Germinal center (tissue), 1 donor: ENCODE measurements around the gene NR6A1.

ENCODE experiments used
- DNase-seq: peaks from one replicate; pipeline ENCODE4 v3.0.0; 2012; ENCODE audit warnings: mixed read lengths, low spot score

Gene NR6A1

DNA sequence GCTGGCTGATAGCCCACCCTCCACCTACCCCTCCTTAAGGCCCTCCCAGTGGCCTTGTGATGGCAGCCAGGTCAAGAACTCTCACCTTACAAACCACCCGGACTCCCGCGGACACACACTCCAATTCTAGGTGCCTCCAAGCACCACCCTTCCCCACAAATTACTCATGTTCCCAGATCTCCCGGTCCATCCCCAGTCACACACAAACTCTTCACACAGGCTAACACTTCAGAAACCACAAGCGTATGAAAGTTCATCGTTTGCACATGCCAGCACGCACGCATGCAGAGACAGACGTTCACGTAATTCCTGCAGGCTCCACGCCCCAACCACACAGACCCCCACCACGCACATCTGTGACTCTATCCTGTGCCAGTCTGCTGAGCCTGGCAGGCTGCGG lies 281.9 kb downstream of the NR6A1 start:
- DNase-seq, result no peak

DNA sequence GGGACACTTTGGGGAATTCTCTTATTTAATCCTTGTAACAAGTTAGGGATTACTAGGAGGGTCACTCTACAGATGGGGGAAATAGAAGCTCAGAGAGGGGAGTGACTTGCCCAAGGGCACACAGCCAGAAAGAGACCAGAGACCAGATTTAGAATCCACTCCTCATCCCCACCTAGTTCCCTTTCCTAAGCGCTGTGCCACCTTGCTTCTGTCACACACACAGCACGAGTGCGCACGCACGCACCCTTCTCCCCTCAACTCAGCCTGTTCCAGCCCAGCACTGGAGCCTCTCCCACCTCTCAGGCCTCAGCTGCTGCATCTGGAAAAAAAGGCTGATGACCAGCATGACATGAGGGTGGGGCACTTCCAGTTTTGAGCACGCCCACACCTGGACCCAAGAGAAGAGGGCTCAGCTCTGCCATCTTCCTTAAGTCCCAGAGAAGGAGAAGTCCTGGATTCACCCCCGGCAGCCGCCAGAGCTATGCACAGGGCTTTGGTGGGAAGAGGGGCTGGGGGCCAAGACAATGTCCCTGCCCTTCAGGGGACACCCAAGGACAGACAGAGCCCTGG lies 282.4 kb downstream of the NR6A1 start:
- no peak for DNase-seq

DNA sequence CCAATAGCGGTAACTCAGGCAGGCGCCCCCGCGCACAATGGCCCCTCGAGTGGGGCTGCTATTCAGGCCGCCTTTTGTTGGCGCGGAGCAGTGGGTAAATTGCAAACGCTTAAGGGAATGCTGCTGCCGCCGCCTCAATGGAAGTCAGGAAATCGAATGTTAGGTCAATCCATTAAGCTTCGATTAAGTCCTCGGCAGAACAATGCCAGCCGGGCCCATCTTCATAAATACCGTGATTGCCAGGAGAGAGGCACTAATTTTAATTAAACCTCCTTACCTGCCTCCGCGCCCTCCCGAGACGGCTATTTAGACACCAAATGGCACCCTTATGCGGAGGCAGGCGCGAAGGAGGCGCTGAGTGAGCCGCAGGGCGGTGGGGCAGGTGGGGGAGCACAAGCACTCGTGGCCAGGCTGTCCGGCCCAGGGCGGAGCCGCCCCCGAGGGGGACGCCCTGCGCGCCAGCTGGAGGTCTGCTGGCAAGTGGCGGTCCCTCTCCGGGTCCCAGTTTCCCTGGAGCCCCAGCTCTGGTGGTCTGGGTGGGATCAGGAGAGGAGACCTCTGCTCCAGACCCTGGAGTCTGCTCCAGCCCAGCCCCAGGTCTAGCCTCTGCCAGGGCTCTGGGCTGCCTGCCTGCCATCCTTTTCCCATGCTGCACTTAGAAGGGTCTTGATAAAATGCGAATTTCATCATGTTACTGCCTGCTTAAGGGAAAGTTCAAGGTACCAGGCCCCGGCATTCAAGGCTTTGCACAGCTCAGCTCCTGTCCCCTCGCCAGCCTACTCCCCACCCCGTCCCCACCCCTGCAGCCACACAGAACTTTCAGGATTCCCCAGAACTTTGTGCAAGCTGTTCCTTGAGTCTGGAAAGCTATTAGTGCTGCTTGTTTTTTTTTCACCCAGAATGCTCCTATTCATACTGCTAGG lies 283.6 kb downstream of the NR6A1 start:
- DNase-seq, result no peak

DNA sequence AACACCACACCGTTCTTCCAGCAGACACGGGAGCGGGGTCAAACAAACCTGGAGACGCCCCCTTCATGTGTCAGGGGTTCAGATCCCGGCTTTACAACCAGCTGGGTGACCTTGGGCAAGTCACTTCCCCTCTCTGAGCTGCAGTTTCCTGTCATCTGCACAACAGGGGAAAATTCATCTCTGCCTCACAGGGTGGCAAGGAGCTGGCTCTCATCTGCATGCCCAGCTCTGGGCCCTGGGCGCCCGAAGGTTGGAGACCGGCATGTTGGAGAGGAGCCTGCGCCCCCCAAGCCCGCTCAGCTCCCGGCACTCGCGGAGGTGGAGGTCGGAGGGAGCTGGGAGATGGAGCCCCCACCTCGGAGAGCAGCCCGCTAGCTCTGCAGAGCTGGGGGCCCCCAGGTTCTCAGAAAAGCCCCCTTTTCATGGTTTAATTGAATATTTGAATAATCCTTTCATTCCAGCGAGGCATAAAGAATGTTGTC lies 284.3 kb downstream of the NR6A1 start:
- no peak for DNase-seq

- DNase-seq, result no peak
Observed at GRCh38 chr9:124485936-124486335, 285.2 kb downstream of the NR6A1 start.

GRCh38 chr9:124485201-124485600 lies 285.9 kb downstream of the NR6A1 start:
- DNase-seq, result no peak

- DNase-seq, result no peak
Observed at GRCh38 chr9:124483481-124483880, 287.6 kb downstream of the NR6A1 start.

DNA sequence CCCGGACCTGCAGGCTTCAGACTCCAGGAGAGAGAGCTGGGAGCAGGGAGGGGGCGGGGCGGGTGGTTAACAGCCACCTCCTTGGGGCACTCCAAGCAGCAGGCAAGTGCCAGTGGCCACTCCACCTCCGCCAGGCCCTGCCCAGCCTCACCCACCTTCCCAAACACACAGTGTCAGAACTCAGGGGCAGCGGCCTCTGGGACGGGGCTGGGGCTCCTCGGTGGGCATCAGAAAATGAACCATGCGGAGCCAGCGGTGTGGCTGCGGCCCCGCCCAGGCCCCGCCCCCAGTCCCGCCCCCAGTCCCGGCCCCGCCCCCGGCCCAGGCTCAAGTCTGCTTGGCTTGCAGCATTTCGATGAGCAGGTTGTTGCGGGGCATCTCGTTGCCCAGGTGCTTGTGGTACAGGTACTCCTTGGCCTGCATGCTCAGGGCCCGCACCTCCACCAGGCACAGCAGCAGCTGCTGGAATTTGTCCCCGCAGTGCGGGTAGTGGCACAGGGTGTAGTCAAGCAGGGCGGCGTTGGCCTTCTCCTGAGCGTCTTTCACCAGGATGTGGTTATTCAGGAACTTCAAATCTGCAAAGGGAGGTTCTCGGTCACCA lies 288.6 kb downstream of the NR6A1 start:
- DNase-seq, result peak; percentile 41

- no peak for DNase-seq
Observed at GRCh38 chr9:124481115-124481514, 290.0 kb downstream of the NR6A1 start.

DNA sequence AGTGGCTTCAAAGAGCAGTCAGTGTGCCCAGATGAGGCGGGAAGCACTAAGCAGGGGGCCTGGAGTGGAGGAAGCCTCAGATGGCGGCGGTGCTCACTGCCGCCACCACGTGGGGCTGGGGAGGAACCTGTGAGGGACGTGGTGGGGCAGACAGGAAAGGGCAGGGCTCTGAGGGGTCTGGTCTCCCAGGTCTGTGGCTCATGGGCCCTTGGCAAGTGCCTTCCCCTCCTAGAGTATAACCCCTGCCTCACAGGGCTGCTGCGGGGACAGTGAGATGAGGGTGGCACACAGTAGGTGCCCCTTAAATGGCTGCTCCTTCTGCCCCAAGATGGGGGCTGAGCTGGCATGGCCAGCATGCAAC lies 290.5 kb downstream of the NR6A1 start:
- DNase-seq, result peak; percentile 75

DNA sequence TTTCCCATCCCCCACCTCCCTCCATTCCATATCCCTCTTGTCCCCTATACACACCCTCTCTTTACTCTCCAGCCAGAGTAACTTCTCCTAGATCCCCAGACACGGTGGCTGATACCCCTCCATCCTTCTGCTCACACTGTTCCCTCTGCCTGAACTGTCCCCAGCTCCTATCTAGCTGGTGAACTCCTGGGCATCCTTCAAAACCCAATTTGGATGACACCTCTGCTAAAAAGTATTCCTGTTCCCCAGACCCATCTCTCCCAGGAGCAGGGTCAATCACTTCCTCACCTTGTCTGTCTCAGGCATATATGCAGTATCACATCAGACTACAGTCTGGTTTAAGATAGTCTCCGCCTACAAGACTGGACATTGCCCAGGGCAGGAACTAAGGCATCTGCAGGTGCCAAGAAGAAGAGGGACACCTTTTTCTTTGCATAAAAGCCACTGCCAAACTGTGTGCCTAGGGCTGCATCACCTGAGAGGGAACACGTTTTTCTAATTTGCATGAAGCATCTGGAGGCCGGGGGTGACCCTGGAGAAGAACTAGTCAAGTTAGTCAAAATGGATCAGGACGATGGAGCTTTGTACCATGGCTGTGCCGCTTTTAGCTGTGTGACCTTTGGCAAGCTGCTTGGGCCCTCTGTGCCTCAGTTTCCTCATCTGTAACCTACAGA lies 291.0 kb downstream of the NR6A1 start:
- peak; percentile 41 for DNase-seq

- no peak for DNase-seq
Observed at GRCh38 chr9:124479371-124479770, 291.7 kb downstream of the NR6A1 start.

DNA sequence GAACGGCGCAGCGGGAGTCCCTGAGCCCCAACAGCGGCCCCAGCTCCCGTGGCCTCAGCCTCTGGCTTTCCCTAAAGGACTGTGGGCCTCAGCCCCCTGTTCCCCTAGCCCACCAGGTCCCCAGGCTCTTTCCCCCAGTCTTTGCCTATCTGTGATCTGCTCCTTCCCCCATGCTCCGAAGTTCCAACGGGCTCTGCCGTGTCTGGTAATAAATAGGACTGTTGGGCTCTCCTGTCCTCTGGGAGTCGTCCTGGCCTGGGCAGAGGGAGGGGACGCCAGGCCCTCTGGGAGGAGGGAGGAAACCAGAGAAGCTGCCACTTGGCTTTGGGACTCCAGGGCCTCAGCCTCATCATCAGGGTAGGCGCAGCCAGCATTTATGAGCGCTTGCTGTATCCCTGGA lies 292.8 kb downstream of the NR6A1 start:
- no peak for DNase-seq

- no peak for DNase-seq
Observed at GRCh38 chr9:124477648-124478285, 293.3 kb downstream of the NR6A1 start.

DNA sequence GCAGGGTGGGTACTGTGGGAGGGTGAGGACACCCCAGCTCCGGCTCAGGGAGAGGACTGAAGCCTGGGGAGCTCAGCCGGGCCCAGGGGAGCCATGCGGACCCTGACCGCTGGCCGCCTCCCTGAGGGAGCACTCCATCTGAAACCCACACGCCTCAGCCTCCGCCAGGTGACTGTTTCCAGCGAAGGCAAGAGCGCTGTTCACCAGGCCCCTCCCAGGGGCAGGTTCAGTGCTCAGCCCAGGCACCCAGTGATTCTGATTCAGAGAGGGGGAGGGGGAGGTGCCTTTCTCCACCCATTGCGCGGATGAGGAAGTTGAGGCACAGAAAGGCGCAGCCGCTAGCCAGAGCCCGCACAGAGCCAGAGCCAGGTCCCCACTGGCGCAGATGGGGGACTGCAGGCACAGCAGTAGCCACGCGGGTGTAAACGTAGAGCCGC lies 293.9 kb downstream of the NR6A1 start:
- no peak for DNase-seq

- no peak for DNase-seq
Observed at GRCh38 chr9:124475868-124476690, 295.0 kb downstream of the NR6A1 start.

DNA sequence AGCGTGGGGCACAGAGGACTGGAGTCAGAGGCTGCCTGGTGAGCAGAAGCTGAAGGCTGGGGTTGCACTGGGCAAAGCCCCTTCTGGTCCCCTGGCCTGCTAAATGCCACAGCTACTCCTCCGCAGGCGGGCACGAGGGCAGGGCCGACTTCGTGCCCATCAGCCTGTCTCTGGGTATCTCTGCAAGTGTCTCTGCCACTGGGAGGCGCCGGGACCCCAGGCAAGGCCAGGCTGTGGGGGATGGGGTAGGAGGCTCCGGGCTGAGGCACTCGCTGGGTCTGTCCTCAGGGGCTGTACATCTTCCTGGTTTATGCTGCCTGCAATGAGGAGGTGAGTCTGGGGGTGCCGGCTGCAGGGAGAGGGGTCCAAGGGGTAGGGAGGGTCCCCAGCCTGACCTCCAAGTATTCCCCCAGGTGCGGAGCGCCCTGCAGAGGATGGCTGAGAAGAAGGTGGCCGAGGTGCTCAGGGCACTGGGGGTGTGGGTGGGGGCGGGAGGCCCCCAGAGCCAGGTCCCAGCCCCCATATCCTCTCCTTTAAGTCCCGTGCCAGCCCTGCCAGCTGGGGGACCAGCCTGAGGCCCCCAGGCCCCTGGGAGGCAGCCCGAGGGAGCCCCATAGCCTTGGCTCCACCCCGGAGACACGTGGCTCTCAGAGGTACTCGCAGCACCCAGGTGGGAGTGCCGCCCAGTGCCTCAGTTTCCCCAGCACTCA lies 295.8 kb downstream of the NR6A1 start:
- no peak for DNase-seq

GRCh38 chr9:124474151-124474550 lies 297.0 kb downstream of the NR6A1 start:
- DNase-seq, result no peak

GRCh38 chr9:124473310-124473709 lies 297.8 kb downstream of the NR6A1 start:
- no peak for DNase-seq

DNA sequence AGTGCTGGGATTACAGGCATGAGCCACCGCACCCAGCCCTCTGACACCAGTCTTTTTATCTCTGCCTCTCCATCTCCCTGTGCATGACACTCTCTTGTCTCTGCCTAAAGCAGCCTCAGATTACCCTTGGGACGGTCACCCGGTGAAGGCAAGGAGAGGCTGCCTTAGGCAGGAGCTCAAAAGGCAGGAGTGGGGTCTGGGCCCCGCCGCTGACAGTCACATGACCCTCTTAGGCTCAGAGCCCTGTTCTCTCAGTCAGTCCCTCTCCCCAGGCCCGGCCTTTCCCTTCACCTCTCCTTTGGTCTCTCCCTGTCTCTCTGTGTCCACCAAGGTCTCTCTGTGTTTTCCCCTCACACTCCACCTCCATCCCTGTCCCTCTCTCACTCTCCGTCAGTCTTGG lies 298.3 kb downstream of the NR6A1 start:
- DNase-seq, result no peak
